ENCODE measurements around the gene RUSF1. TPM values are rescaled to one million over a fixed set of nuclear protein-coding genes. Genes with fewer than 3 reads are reported as not detected.
A peak's percentile ranks its signal among the peaks of the same experiment; 100 is the strongest.
"Not testable (repeated sequence)": the region's sequence is repeated elsewhere in the genome, so short reads cannot be mapped to it uniquely, and the experiment has no call there.

RUSF1 gene
- total and polyA plus RNA-seq, 4 donors: 15.3 to 71.7 (median 56.5) TPM

DNA sequence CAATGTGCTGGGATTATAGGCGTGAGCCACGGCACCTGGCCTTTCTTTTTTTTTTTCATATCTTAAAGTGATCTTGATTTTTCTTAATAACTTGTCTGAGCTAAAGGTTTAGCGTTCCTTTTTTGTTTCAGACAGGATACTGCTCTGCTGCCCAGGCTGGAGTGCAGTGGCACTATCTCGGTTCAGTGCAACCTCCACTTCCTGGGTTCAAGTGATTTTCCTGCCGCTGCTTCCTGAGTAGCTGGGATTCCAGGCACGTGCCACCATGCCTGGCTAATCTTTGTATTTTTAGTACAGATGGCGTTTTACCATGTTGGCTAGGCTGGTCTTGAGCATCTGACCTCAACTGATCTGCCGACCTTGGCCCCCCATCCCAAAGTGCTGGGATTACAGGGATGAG, 4.0 kb downstream of the RUSF1 start:
- WGBS, 2 donors: 65 to 67% methylated on average over 8 of the region's 8 CpGs
- H3K27ac ChIP-seq (ENCODE audit: low read depth in 1 of 2, low read length in 2 of 2): no peak overlapping the region
- H3K4me1 ChIP-seq (ENCODE audit: control insufficient read depth in 1 of 2, insufficient read depth in 2 of 2, low read length in 2 of 2): no peaks in the 10 kb centered on the region
- H3K27me3 ChIP-seq (ENCODE audit: control insufficient read depth in 1 of 2, insufficient read depth in 2 of 2, low read length in 1 of 2): no peaks in the 10 kb centered on the region
- no peaks in the 10 kb centered on the region for H3K9me3 ChIP-seq (ENCODE audit: control insufficient read depth, low read length)
- H3K4me3 ChIP-seq (ENCODE audit: low read length in 2 of 2): no peak overlapping the region
- ATAC-seq (ENCODE audit: low FRiP score) (no peak), DNase-seq (peak in 1 of 2 donors; percentile 33)
- H3K36me3 ChIP-seq (ENCODE audit: control insufficient read depth in 1 of 2, insufficient read depth in 2 of 2, low read length in 1 of 2): no peaks in the 10 kb centered on the region
- intact Hi-C loops (cut with DNase I): no loop called here

DNA sequence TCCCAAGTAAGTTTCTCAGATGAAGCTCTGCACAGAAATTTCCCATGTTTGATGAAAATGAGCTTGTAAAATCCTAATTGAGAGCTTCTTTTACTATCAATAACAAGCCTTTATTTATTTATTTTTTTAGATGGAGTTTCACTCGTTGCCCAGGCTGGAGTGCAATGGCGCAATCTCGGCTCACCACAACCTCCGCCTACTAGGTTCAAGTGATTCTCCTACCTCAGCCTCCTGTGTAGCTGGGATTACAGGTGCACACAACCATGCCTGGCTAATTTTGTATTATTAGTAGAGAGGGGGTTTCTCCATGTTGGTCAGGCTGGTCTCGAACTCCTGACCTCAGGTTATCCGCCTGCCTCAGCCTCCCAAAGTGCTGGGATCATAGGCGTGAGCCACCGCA, 4.6 kb downstream of the RUSF1 start:
- H3K27ac ChIP-seq (ENCODE audit: low read depth in 1 of 2, low read length in 2 of 2); H3K4me1 ChIP-seq (ENCODE audit: control insufficient read depth in 1 of 2, insufficient read depth in 2 of 2, low read length in 2 of 2); intact Hi-C loops (cut with DNase I); H3K4me3 ChIP-seq (ENCODE audit: low read length in 2 of 2); DNase-seq; H3K9me3 ChIP-seq (ENCODE audit: control insufficient read depth, low read length); ATAC-seq (ENCODE audit: low FRiP score); H3K36me3 ChIP-seq (ENCODE audit: control insufficient read depth in 1 of 2, insufficient read depth in 2 of 2, low read length in 1 of 2); H3K27me3 ChIP-seq (ENCODE audit: control insufficient read depth in 1 of 2, insufficient read depth in 2 of 2, low read length in 1 of 2): not testable (repeated sequence)
- 91 to 92% methylated on average over 8 of the region's 8 CpGs for WGBS, 2 donors

DNA sequence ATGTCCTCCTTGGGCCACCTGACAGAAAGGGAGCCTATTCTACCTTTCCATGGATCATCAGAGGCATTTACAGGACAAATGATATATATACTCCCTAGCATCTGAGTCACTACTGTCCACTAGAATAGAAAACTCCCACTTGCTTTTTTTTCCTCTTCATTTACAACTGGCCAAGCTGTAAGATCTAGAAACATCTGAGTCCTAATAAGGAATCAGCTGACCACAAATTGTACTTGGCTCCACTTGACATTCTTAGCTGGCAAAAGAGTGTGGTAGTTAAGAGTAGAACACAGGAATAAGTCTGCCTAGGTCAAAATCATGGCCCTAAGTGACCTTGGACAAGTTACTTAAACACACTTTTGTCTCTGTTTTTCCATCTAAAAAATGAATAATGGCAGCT, 5.2 kb downstream of the RUSF1 start:
- no peaks in the 10 kb centered on the region for H3K36me3 ChIP-seq (ENCODE audit: control insufficient read depth in 1 of 2, insufficient read depth in 2 of 2, low read length in 1 of 2)
- ATAC-seq (ENCODE audit: low FRiP score) (no peak), DNase-seq (no peak)
- H3K27ac ChIP-seq (ENCODE audit: low read depth in 1 of 2, low read length in 2 of 2): no peak overlapping the region
- H3K9me3 ChIP-seq (ENCODE audit: control insufficient read depth, low read length): no peaks in the 10 kb centered on the region
- intact Hi-C loops (cut with DNase I): no loop called here
- H3K27me3 ChIP-seq (ENCODE audit: control insufficient read depth in 1 of 2, insufficient read depth in 2 of 2, low read length in 1 of 2): no peaks in the 10 kb centered on the region
- H3K4me1 ChIP-seq (ENCODE audit: control insufficient read depth in 1 of 2, insufficient read depth in 2 of 2, low read length in 2 of 2): no peaks in the 10 kb centered on the region
- no peak overlapping the region for H3K4me3 ChIP-seq (ENCODE audit: low read length in 2 of 2)

DNA sequence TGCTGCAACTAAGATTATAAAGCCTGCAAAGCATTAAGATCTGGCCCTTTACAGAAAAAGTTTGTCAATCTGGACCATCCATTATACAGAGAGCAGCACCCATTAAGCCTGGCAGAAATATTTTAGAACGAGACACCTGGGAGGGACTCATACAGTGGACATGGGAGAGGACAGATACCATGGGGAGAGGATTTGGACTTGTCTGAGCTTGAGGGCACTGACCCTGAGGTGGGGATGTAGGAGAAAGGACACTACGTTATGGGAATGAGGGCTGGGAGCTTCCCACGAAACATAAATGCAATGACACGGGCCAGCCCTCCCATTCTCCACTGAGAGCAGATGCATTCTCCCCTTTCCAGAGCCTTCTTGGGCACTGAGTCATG, 6.2 kb downstream of the RUSF1 start:
- intact Hi-C loops (cut with DNase I): no loop called here
- no peaks in the 10 kb centered on the region for H3K9me3 ChIP-seq (ENCODE audit: control insufficient read depth, low read length)
- H3K4me1 ChIP-seq (ENCODE audit: control insufficient read depth in 1 of 2, insufficient read depth in 2 of 2, low read length in 2 of 2): no peaks in the 10 kb centered on the region
- no peak for DNase-seq
- H3K36me3 ChIP-seq (ENCODE audit: control insufficient read depth in 1 of 2, insufficient read depth in 2 of 2, low read length in 1 of 2): peaks cover 0 to 2% of the 10 kb centered on the region in 2 donors
- no peak overlapping the region for H3K27ac ChIP-seq (ENCODE audit: low read depth in 1 of 2, low read length in 2 of 2)
- no peak overlapping the region for H3K4me3 ChIP-seq (ENCODE audit: low read length in 2 of 2)
- H3K27me3 ChIP-seq (ENCODE audit: control insufficient read depth in 1 of 2, insufficient read depth in 2 of 2, low read length in 1 of 2): no peaks in the 10 kb centered on the region
- WGBS, 2 donors: 83 to 86% methylated on average over 4 of the region's 4 CpGs
- no peak for ATAC-seq (ENCODE audit: low FRiP score)

DNA sequence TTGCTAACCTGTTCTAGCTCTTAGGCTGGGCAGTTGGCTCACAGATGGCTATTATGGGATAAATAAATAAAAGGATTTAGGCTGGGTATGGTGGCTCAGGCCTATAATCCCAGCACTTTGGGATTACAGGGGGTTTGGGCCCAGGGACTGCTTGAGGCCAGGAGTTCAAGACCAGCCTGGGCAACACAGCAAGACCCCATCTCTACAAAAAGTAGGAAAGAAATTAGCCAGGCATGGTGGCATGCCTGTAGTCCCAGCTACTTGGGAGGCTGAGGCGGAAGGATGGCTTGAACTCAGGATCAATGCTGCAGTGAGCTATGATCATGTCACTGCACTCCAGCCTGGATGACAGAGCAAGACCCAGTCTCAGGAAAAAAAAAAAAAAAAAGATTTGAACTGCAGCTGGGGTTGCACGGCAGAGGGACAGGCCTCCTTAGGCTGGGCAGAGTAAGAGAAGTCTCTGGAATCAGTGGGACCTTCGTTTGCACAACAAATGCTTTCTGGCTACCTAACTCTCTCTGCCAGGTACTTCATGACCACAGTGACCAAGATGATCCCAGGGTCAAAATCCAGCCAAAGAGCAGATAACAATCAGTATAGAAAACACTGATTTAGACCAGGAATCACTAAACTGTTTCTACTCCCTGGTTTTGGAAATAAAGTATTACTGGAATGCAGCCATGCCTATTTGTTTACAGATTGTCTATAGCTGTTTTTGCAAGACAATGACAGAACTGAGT, 6.8 kb downstream of the RUSF1 start:
- Histone ChIP-seq H3K4me1 (ENCODE audit: control insufficient read depth in 1 of 2, insufficient read depth in 2 of 2, low read length in 2 of 2) (no peaks in the 10 kb centered on the region), H3K27me3 (ENCODE audit: control insufficient read depth in 1 of 2, insufficient read depth in 2 of 2, low read length in 1 of 2) (no peaks in the 10 kb centered on the region), H3K9me3 (ENCODE audit: control insufficient read depth, low read length) (no peaks in the 10 kb centered on the region), H3K27ac (ENCODE audit: low read depth in 1 of 2, low read length in 2 of 2) (no peak overlapping the region), H3K36me3 (ENCODE audit: control insufficient read depth in 1 of 2, insufficient read depth in 2 of 2, low read length in 1 of 2) (peaks cover 0 to 3% of the 10 kb centered on the region in 2 donors), H3K4me3 (ENCODE audit: low read length in 2 of 2) (no peak overlapping the region)
- intact Hi-C loops (cut with DNase I): no loop called here
- no peak for ATAC-seq (ENCODE audit: low FRiP score)
- WGBS, 2 donors: 68 to 70% methylated on average over 3 of the region's 3 CpGs
- DNase-seq: no peak

DNA sequence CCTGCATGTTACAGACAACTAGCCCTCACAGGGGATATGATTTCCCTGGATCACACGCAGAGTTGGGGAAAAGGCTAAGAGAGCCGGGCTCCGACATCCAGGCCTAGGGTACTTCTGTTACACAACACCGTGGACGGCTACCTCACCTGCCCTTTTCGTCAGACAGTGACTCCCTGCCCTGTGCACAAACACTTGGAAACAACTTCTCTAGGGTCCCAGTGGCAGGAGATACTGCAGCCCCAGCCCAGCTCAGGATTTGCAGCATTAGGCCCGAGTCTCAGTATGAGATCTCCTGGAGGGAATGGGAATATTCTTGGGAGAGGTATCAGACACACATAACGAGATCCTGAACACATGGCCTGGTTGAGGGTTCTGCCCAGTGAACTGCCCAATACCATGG, 8.3 kb downstream of the RUSF1 start:
- no peak overlapping the region for H3K4me3 ChIP-seq (ENCODE audit: low read length in 2 of 2)
- peaks cover 0 to 5% of the 10 kb centered on the region in 2 donors for H3K36me3 ChIP-seq (ENCODE audit: control insufficient read depth in 1 of 2, insufficient read depth in 2 of 2, low read length in 1 of 2)
- ATAC-seq (ENCODE audit: low FRiP score): no peak
- WGBS, 2 donors: 92% methylated on average over 8 of the region's 8 CpGs
- H3K4me1 ChIP-seq (ENCODE audit: control insufficient read depth in 1 of 2, insufficient read depth in 2 of 2, low read length in 2 of 2): no peaks in the 10 kb centered on the region
- peak in 1 of 2 donors; percentile 39 for DNase-seq
- no peaks in the 10 kb centered on the region for H3K27me3 ChIP-seq (ENCODE audit: control insufficient read depth in 1 of 2, insufficient read depth in 2 of 2, low read length in 1 of 2)
- intact Hi-C loops (cut with DNase I): loop anchor here in 1 of 2 donors (5.0 kb wide), 1 partner anchor 38 kb away; no protein-coding TSS in a partner anchor
- no peak overlapping the region for H3K27ac ChIP-seq (ENCODE audit: low read depth in 1 of 2, low read length in 2 of 2)
- H3K9me3 ChIP-seq (ENCODE audit: control insufficient read depth, low read length): no peaks in the 10 kb centered on the region

DNA sequence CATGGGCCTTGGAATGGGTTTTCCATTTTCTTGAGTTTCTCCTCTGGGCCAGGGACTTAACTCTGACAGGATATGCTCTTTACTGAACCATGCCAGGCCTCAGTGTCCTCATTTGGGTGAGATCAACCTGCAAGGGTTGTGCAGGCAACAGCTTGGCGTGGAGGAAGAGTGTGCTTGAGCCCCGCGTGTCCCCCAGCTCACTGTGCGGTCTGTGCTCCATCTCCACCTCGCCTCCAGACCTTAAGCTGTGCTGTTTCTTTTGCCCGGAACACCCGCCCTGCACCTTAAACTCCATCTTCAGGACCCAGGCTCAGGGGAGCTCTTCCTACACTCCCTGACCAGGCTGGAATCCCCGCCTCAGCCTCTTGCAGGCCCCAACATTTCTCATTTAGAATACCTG, 9.7 kb downstream of the RUSF1 start:
- Histone ChIP-seq H3K36me3 (ENCODE audit: control insufficient read depth in 1 of 2, insufficient read depth in 2 of 2, low read length in 1 of 2) (peaks cover 0 to 5% of the 10 kb centered on the region in 2 donors), H3K4me3 (ENCODE audit: low read length in 2 of 2) (no peak overlapping the region), H3K4me1 (ENCODE audit: control insufficient read depth in 1 of 2, insufficient read depth in 2 of 2, low read length in 2 of 2) (no peaks in the 10 kb centered on the region), H3K9me3 (ENCODE audit: control insufficient read depth, low read length) (no peaks in the 10 kb centered on the region), H3K27ac (ENCODE audit: low read depth in 1 of 2, low read length in 2 of 2) (no peak overlapping the region), H3K27me3 (ENCODE audit: control insufficient read depth in 1 of 2, insufficient read depth in 2 of 2, low read length in 1 of 2) (no peaks in the 10 kb centered on the region)
- 94 to 97% methylated on average over 8 of the region's 8 CpGs for WGBS, 2 donors
- DNase-seq (peak in 1 of 2 donors; percentile 55), ATAC-seq (ENCODE audit: low FRiP score) (no peak)
- intact Hi-C loops (cut with DNase I): loop anchor here in 1 of 2 donors (5.0 kb wide), 1 partner anchor 36 kb away; no protein-coding TSS in a partner anchor

DNA sequence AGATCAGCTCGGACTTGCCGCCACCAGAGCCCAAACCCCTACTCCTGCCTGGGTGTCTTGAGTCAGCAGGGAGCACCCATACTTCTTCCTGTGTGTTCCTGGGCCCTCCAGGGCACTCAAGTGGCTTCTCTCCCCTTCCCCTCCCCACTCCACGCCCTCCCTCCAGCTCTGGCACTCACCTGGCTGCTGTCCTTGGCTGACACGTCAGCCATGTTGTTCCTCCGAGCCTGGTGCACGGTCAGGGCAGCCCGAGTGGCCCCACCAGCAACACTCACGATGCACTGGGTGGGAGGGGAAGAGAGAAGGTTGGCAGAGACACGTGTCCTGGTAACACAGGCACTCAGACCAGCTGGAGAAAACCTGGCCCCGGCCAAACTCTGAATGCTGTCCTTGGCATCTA, 11.5 kb downstream of the RUSF1 start:
- Histone ChIP-seq H3K9me3 (ENCODE audit: control insufficient read depth, low read length) (no peaks in the 10 kb centered on the region), H3K4me3 (ENCODE audit: low read length in 2 of 2) (no peak overlapping the region), H3K4me1 (ENCODE audit: control insufficient read depth in 1 of 2, insufficient read depth in 2 of 2, low read length in 2 of 2) (no peaks in the 10 kb centered on the region), H3K27ac (ENCODE audit: low read depth in 1 of 2, low read length in 2 of 2) (no peak overlapping the region), H3K27me3 (ENCODE audit: control insufficient read depth in 1 of 2, insufficient read depth in 2 of 2, low read length in 1 of 2) (no peaks in the 10 kb centered on the region), H3K36me3 (ENCODE audit: control insufficient read depth in 1 of 2, insufficient read depth in 2 of 2, low read length in 1 of 2) (peaks cover 0 to 5% of the 10 kb centered on the region in 2 donors)
- WGBS, 2 donors: 86 to 89% methylated on average over 10 of the region's 10 CpGs
- peak in 1 of 2 donors; percentile 53 for DNase-seq
- intact Hi-C loops (cut with DNase I): loop anchor here in 1 of 2 donors (5.0 kb wide), 1 partner anchor 34 kb away; no protein-coding TSS in a partner anchor
- no peak for ATAC-seq (ENCODE audit: low FRiP score)

DNA sequence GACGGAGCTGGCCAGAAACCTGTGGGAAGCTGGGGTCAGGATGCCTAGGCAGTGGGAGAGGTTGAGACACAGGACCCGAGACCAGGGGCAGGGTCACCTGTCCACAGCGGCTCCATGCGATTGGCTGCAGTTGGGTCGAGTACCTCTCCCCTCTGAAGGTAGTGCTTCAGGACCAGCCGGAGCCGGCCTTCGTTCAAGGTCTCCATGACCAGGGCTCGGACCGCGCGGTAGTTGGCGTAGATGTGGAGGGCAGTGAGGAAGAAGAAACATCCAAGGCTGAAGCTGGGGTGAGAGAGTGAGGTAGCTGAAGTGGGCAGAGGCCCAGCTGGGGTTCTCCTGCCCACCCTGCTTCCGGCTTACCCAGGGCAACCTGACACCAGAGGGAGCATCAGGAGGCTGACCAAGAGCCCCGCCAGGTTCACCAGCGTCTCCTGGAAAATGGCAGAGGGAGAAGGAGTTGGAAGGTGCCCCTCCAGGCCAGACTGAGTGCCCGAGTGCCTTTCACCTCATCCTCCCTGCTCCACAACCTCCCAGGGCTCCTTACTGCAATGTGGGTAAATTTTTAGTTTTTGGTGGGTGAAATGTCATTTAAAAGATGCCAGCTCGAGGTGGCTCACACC, 14.6 kb downstream of the RUSF1 start:
- DNase-seq (peak; percentile 37 to 67), ATAC-seq (ENCODE audit: low FRiP score) (no peak)
- H3K36me3 ChIP-seq (ENCODE audit: control insufficient read depth in 1 of 2, insufficient read depth in 2 of 2, low read length in 1 of 2): peaks cover 0 to 5% of the 10 kb centered on the region in 2 donors
- intact Hi-C loops (cut with DNase I): no loop called here
- H3K27me3 ChIP-seq (ENCODE audit: control insufficient read depth in 1 of 2, insufficient read depth in 2 of 2, low read length in 1 of 2): no peaks in the 10 kb centered on the region
- no peak overlapping the region for H3K27ac ChIP-seq (ENCODE audit: low read depth in 1 of 2, low read length in 2 of 2)
- 93 to 94% methylated on average over 18 of the region's 18 CpGs for WGBS, 2 donors
- no peaks in the 10 kb centered on the region for H3K4me1 ChIP-seq (ENCODE audit: control insufficient read depth in 1 of 2, insufficient read depth in 2 of 2, low read length in 2 of 2)
- no peaks in the 10 kb centered on the region for H3K9me3 ChIP-seq (ENCODE audit: control insufficient read depth, low read length)
- no peak overlapping the region for H3K4me3 ChIP-seq (ENCODE audit: low read length in 2 of 2)
